ENCODE data around the gene FOSL2.
A peak's percentile ranks its signal among the peaks of the same experiment; 100 is the strongest.

FOSL2 gene

GRCh38 chr2:28355521-28356094 lies 37.0 kb upstream of the FOSL2 start:
- H3K27me3 ChIP-seq (replicated peaks): no peaks in the 10 kb centered on the region
- no peak for TF ChIP-seq CTCF (IDR thresholded peaks at IDR 0.05; ENCODE audit: low read depth, low read length, missing control alignments)
- H3K36me3 ChIP-seq (replicated peaks): no peaks in the 10 kb centered on the region
- in situ Hi-C loops (cut with HindIII; ENCODE audit: low pct_ligation_motif_present, low sequenced_read_pairs): no loop called here
- peak overlapping the region; percentile 1 for H3K27ac ChIP-seq
- no peak for DNase-seq
- H3K4me3 ChIP-seq (ENCODE audit: low read depth, low read length): no peak overlapping the region

- in situ Hi-C loops (cut with HindIII; ENCODE audit: low pct_ligation_motif_present, low sequenced_read_pairs): no loop called here
- no peak for TF ChIP-seq CTCF (IDR thresholded peaks at IDR 0.05; ENCODE audit: low read depth, low read length, missing control alignments)
- no peaks in the 10 kb centered on the region for H3K36me3 ChIP-seq (replicated peaks)
- H3K4me3 ChIP-seq (ENCODE audit: low read depth, low read length): no peak overlapping the region
- no peaks in the 10 kb centered on the region for H3K27me3 ChIP-seq (replicated peaks)
- peak; percentile 79 for DNase-seq
- peak overlapping the region; percentile 9 for H3K27ac ChIP-seq
Measured at GRCh38 chr2:28356095-28356911, 36.4 kb upstream of the FOSL2 start.

GRCh38 chr2:28357055-28357454 lies 35.6 kb upstream of the FOSL2 start:
- no peak for TF ChIP-seq CTCF (IDR thresholded peaks at IDR 0.05; ENCODE audit: low read depth, low read length, missing control alignments)
- Histone ChIP-seq H3K36me3 (replicated peaks) (no peaks in the 10 kb centered on the region), H3K27ac (no peak overlapping the region), H3K27me3 (replicated peaks) (no peaks in the 10 kb centered on the region), H3K4me3 (ENCODE audit: low read depth, low read length) (no peak overlapping the region)
- no peak for DNase-seq
- in situ Hi-C loops (cut with HindIII; ENCODE audit: low pct_ligation_motif_present, low sequenced_read_pairs): no loop called here

GRCh38 chr2:28357948-28358667 lies 34.5 kb upstream of the FOSL2 start:
- H3K36me3 ChIP-seq (replicated peaks): no peaks in the 10 kb centered on the region
- H3K27ac ChIP-seq: peak overlapping the region; percentile 29
- in situ Hi-C loops (cut with HindIII; ENCODE audit: low pct_ligation_motif_present, low sequenced_read_pairs): no loop called here
- TF ChIP-seq CTCF (IDR thresholded peaks at IDR 0.05; ENCODE audit: low read depth, low read length, missing control alignments): no peak
- H3K27me3 ChIP-seq (replicated peaks): no peaks in the 10 kb centered on the region
- DNase-seq: peak; percentile 45
- no peak overlapping the region for H3K4me3 ChIP-seq (ENCODE audit: low read depth, low read length)

- peak overlapping the region; percentile 29 for H3K27ac ChIP-seq
- in situ Hi-C loops (cut with HindIII; ENCODE audit: low pct_ligation_motif_present, low sequenced_read_pairs): no loop called here
- no peak overlapping the region for H3K4me3 ChIP-seq (ENCODE audit: low read depth, low read length)
- DNase-seq: no peak
- TF ChIP-seq CTCF (IDR thresholded peaks at IDR 0.05; ENCODE audit: low read depth, low read length, missing control alignments): no peak
- H3K36me3 ChIP-seq (replicated peaks): no peaks in the 10 kb centered on the region
- H3K27me3 ChIP-seq (replicated peaks): no peaks in the 10 kb centered on the region
Measured at GRCh38 chr2:28358668-28359201, 33.9 kb upstream of the FOSL2 start.

Measured in brain microvascular endothelial cell (primary cell).